Gastroesophageal sphincter (tissue), 3 donors: ENCODE data around the gene YBX1.

Experiments used
- EP300 ChIP-seq: sonication (generic); formaldehyde crosslinking; IDR thresholded peaks from one replicate; pipeline ENCODE4 v1.6.1; 2017; ENCODE audit warnings: antibody characterized with exemption, mild to moderate bottlenecking
- POLR2A ChIP-seq, 2 donors: fragments of 450-650 bp; IDR thresholded peaks; one replicate each; pipeline ENCODE4 v1.6.1; 2017; ENCODE audit warnings: antibody characterized with exemption in 2 of 2, mild to moderate bottlenecking in 2 of 2, moderate library complexity in 1 of 2
- POLR2AphosphoS5 ChIP-seq: sonication (generic); formaldehyde crosslinking; IDR thresholded peaks from one replicate; pipeline ENCODE4 v1.6.1; 2017; ENCODE audit warnings: antibody characterized with exemption
- TF ChIP-seq, protein P1 (sequence below), 4 experiments: fragments of 200-600 bp in 2 of 4; fragments of 450-650 bp in 2 of 4; sonication (generic) in 1 of 4; IDR thresholded peaks; one replicate each; pipeline ENCODE4 v1.5.1; 2017 to 2019; ENCODE audit warnings: antibody characterized with exemption in 4 of 4, mild to moderate bottlenecking in 2 of 4, moderate library complexity in 2 of 4

DNA sequence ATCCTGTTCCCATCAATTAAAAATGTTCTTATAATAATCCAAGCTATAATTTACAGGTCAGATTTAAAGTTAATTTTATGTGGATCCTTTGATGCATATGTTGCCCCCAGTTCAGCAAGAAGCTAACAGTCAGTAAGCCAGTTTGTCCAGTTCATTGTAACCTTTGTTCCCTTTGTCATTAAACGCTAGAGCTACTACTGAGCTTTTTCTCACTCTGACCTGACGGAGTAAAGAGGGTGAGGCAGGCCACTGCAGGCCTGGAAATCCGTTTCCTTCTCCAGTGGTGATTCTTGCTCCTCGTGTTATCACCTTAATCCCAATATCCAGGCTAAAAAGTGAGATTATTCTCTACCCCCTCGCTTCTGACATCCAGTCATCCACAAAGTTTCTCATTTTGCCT, 10.2 kb downstream of the YBX1 start:
- TF ChIP-seq, protein P1, sequence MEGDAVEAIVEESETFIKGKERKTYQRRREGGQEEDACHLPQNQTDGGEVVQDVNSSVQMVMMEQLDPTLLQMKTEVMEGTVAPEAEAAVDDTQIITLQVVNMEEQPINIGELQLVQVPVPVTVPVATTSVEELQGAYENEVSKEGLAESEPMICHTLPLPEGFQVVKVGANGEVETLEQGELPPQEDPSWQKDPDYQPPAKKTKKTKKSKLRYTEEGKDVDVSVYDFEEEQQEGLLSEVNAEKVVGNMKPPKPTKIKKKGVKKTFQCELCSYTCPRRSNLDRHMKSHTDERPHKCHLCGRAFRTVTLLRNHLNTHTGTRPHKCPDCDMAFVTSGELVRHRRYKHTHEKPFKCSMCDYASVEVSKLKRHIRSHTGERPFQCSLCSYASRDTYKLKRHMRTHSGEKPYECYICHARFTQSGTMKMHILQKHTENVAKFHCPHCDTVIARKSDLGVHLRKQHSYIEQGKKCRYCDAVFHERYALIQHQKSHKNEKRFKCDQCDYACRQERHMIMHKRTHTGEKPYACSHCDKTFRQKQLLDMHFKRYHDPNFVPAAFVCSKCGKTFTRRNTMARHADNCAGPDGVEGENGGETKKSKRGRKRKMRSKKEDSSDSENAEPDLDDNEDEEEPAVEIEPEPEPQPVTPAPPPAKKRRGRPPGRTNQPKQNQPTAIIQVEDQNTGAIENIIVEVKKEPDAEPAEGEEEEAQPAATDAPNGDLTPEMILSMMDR (IDR thresholded peaks at IDR 0.05) = no peak
- no peak for TF ChIP-seq POLR2AphosphoS5
- TF ChIP-seq POLR2A (IDR thresholded peaks at IDR 0.05) = no peak
- TF ChIP-seq EP300 = no peak
